GM23338 (cell line): ENCODE results near the gene ZNF366. TPM values are rescaled to one million over a fixed set of nuclear protein-coding genes. Genes with fewer than 3 reads are reported as not detected.
A peak's percentile ranks its signal among the peaks of the same experiment; 100 is the strongest.

Source experiments
- ATAC-seq: fragments of 200-7000 bp; cut with Tn5 transposase; 3 replicates; pipeline ENCODE4 v1.9.1; 2020
- DNase-seq: peaks from one replicate; pipeline ENCODE4 v3.0.0-alpha.2; 2015; ENCODE audit warnings: low spot score
- H2AFZ ChIP-seq: fragments of 200-600 bp; sonication (generic); 2 replicates; pipeline ENCODE4 v1.8.0; 2016; ENCODE audit warnings: antibody characterized with exemption, mild to moderate bottlenecking, moderate library complexity
- H3F3A ChIP-seq: fragments of 200-600 bp; sonication (generic); replicated peaks from 2 replicates; pipeline ENCODE4 v1.8.0; 2017; ENCODE audit warnings: antibody characterized with exemption, mixed run types, low read depth
- H3K27ac ChIP-seq: fragments of 200-600 bp; sonication (generic); 2 replicates; pipeline ENCODE4 v1.6.1; 2016; ENCODE audit warnings: low read depth
- H3K27me3 ChIP-seq: fragments of 200-600 bp; sonication (generic); 2 replicates; pipeline ENCODE4 v1.8.0; 2016; ENCODE audit warnings: mild to moderate bottlenecking, mixed run types, moderate library complexity; ENCODE audit not compliant: insufficient read depth
- H3K36me3 ChIP-seq: fragments of 200-600 bp; sonication (generic); 2 replicates; pipeline ENCODE4 v1.8.0; 2016; ENCODE audit warnings: mild to moderate bottlenecking; ENCODE audit not compliant: insufficient read depth
- H3K4me1 ChIP-seq: fragments of 200-600 bp; sonication (generic); 2 replicates; pipeline ENCODE4 v1.8.0; 2016; ENCODE audit warnings: mild to moderate bottlenecking, moderate library complexity; ENCODE audit not compliant: insufficient read depth
- H3K4me2 ChIP-seq: fragments of 200-600 bp; sonication (generic); 2 replicates; pipeline ENCODE4 v1.7.1; 2017; ENCODE audit warnings: mixed run types
- H3K4me3 ChIP-seq: fragments of 200-600 bp; sonication (generic); 2 replicates; pipeline ENCODE4 v1.6.1; 2016; ENCODE audit warnings: mixed run types
- H3K79me2 ChIP-seq: fragments of 200-600 bp; sonication (generic); replicated peaks from 2 replicates; pipeline ENCODE4 v1.8.0; 2017; ENCODE audit warnings: mild to moderate bottlenecking; ENCODE audit not compliant: insufficient read depth
- H3K9me2 ChIP-seq: fragments of 200-600 bp; sonication (generic); 2 replicates; pipeline ENCODE4 v1.8.0; 2017; ENCODE audit not compliant: insufficient read depth
- H4K20me1 ChIP-seq: fragments of 200-600 bp; sonication (generic); replicated peaks from 2 replicates; pipeline ENCODE4 v1.8.0; 2017; ENCODE audit warnings: mild to moderate bottlenecking; ENCODE audit not compliant: insufficient read depth
- H3K27ac Mint-ChIP-seq: 2 replicates; pipeline ENCODE4 v1.8.0; 2020; ENCODE audit warnings: inconsistent platforms, mild to moderate bottlenecking, moderate library complexity, mixed read lengths
- H3K27me3 Mint-ChIP-seq: 3 replicates; pipeline ENCODE4 v1.8.0; 2022; ENCODE audit warnings: low read depth, mild to moderate bottlenecking, moderate library complexity, mixed read lengths, inconsistent platforms; ENCODE audit not compliant: insufficient read depth, poor library complexity
- H3K36me3 Mint-ChIP-seq: 3 replicates; pipeline ENCODE4 v1.8.0; 2021; ENCODE audit warnings: low read depth, mild to moderate bottlenecking, inconsistent platforms, moderate library complexity, mixed read lengths
- H3K4me1 Mint-ChIP-seq: 3 replicates; pipeline ENCODE4 v1.8.0; 2020; ENCODE audit warnings: mild to moderate bottlenecking, inconsistent platforms, mixed read lengths
- H3K4me3 Mint-ChIP-seq: 3 replicates; pipeline ENCODE4 v1.8.0; 2021; ENCODE audit warnings: moderate library complexity, mild to moderate bottlenecking, inconsistent platforms, mixed read lengths
- H3K9me3 Mint-ChIP-seq: 3 replicates; pipeline ENCODE4 v1.8.0; 2020; ENCODE audit warnings: moderate library complexity, mild to moderate bottlenecking, inconsistent platforms, mixed read lengths
- ETS1 ChIP-seq: IDR thresholded peaks from 2 replicates; pipeline ENCODE4 v1.6.1; 2016; ENCODE audit warnings: antibody characterized with exemption
- EZH2 ChIP-seq: fragments of 200-600 bp; sonication (generic); IDR thresholded peaks from one replicate; pipeline ENCODE4 v1.8.0; 2017; ENCODE audit warnings: antibody characterized with exemption, mild to moderate bottlenecking, low read depth; ENCODE audit not compliant: unreplicated experiment
- EZH2phosphoT487 ChIP-seq: fragments of 200-600 bp; sonication (generic); IDR thresholded peaks from one replicate; pipeline ENCODE4 v1.8.1; 2018; ENCODE audit warnings: antibody characterized with exemption; ENCODE audit not compliant: unreplicated experiment
- JUNB ChIP-seq: IDR thresholded peaks from one replicate; pipeline ENCODE4 v1.6.1; 2016; ENCODE audit warnings: antibody characterized with exemption; ENCODE audit not compliant: unreplicated experiment
- NANOG ChIP-seq: IDR thresholded peaks from 2 replicates; pipeline ENCODE4 v1.6.1; 2016; ENCODE audit warnings: antibody characterized with exemption, borderline replicate concordance
- POLR2AphosphoS5 ChIP-seq: IDR thresholded peaks from 2 replicates; pipeline ENCODE4 v1.6.1; 2016; ENCODE audit warnings: antibody characterized with exemption, low read depth
- STAT1 ChIP-seq: IDR thresholded peaks from one replicate; pipeline ENCODE4 v1.6.1; 2016; ENCODE audit warnings: antibody characterized with exemption; ENCODE audit not compliant: unreplicated experiment
- ZNF114 ChIP-seq: fragments of 250-450 bp; sonication (Bioruptor Pico); IDR thresholded peaks from 2 replicates; pipeline ENCODE4 v1.5.0; 2020; ENCODE audit warnings: mild to moderate bottlenecking, moderate library complexity
- ZNF331 ChIP-seq: fragments of 250-450 bp; sonication (Bioruptor Pico); IDR thresholded peaks from 2 replicates; pipeline ENCODE4 v1.5.0; 2020; ENCODE audit warnings: low read depth, mild to moderate bottlenecking, moderate library complexity
- ZNF462 ChIP-seq: fragments of 250-450 bp; sonication (Bioruptor Pico); IDR thresholded peaks from 2 replicates; pipeline ENCODE4 v1.5.0; 2020; ENCODE audit warnings: mild to moderate bottlenecking, moderate library complexity
- polyA plus RNA-seq: library from polyadenylated mRNA; unstranded; fragments of >200 nt; fragmentation: Nextera tagmentation; extraction: Ambion mirVana; gene quantifications from 2 replicates; pipeline ENCODE4 v1.2.1, GENCODE V29; 2016
- total RNA-seq: library from RNA; depleted of rRNA; stranded (reverse); fragments of >200 nt; shearing (Covaris generic); gene quantifications from 2 replicates; pipeline ENCODE4 v1.2.3, GENCODE V29; 2014
- TF ChIP-seq, protein P1 (sequence below), 2 experiments: fragments of 200-600 bp in 1 of 2; sonication (generic) in 1 of 2; conservative IDR thresholded peaks; 2 replicates each; pipeline versions ENCODE4 v1.5.1 to v1.6.1; 2016 to 2017; ENCODE audit warnings: antibody characterized with exemption in 2 of 2, low read depth in 2 of 2, mild to moderate bottlenecking in 2 of 2, moderate library complexity in 1 of 2

The ZNF366 gene
- total and polyA plus RNA-seq, 2 experiments from 2014 or later: not detected

- Histone ChIP-seq H3K27ac (no peak overlapping the region), H3K9me2 (no peaks in the 10 kb centered on the region), H3K4me1 (peaks cover 12% of the 10 kb centered on the region), H3K79me2 (no peaks in the 10 kb centered on the region), H3K4me2 (no peak overlapping the region), H3K36me3 (no peaks in the 10 kb centered on the region), H2AFZ (peak overlapping the region; percentile 79; the same call in 1 of the 2 replicates), H3K4me3 (no peak overlapping the region), H4K20me1 (no peaks in the 10 kb centered on the region), H3K27me3 (no peaks in the 10 kb centered on the region), H3F3A (no peaks in the 10 kb centered on the region)
- peaks cover 11% of the 10 kb centered on the region for H3K4me1 Mint-ChIP-seq
- H3K9me3 Mint-ChIP-seq: no peaks in the 10 kb centered on the region; the same call in 2 of the 3 replicates
- no peak for DNase-seq
- no peak for ATAC-seq
- no peaks in the 10 kb centered on the region for H3K27me3 Mint-ChIP-seq
- no peak overlapping the region for H3K4me3 Mint-ChIP-seq
- TF ChIP-seq ETS1: no peak
- TF ChIP-seq NANOG: no peak
- TF ChIP-seq EZH2: no peak
- TF ChIP-seq JUNB: no peak
- no peak for TF ChIP-seq POLR2AphosphoS5
- H3K27ac Mint-ChIP-seq: no peak overlapping the region
- H3K36me3 Mint-ChIP-seq: no peaks in the 10 kb centered on the region
Observed at GRCh38 chr5:72480841-72481240, 26.4 kb downstream of the ZNF366 start.

- Histone ChIP-seq H3K4me1 (peaks cover 3% of the 10 kb centered on the region; the same call in 1 of the 2 replicates), H3K4me3 (no peak overlapping the region), H4K20me1 (no peaks in the 10 kb centered on the region), H3K27ac (no peak overlapping the region), H2AFZ (peak overlapping the region; percentile 8; the same call in 1 of the 2 replicates), H3K4me2 (no peak overlapping the region), H3K36me3 (no peaks in the 10 kb centered on the region), H3K9me2 (no peaks in the 10 kb centered on the region), H3K27me3 (no peaks in the 10 kb centered on the region), H3K79me2 (no peaks in the 10 kb centered on the region), H3F3A (no peaks in the 10 kb centered on the region)
- TF ChIP-seq STAT1 (no peak), NANOG (no peak), POLR2AphosphoS5 (no peak), ZNF331 (no peak), ZNF462 (CRISPR knock-in tag) (no peak), ZNF114 (CRISPR knock-in tag) (no peak), EZH2phosphoT487 (no peak), EZH2 (no peak)
- TF ChIP-seq, protein P1, sequence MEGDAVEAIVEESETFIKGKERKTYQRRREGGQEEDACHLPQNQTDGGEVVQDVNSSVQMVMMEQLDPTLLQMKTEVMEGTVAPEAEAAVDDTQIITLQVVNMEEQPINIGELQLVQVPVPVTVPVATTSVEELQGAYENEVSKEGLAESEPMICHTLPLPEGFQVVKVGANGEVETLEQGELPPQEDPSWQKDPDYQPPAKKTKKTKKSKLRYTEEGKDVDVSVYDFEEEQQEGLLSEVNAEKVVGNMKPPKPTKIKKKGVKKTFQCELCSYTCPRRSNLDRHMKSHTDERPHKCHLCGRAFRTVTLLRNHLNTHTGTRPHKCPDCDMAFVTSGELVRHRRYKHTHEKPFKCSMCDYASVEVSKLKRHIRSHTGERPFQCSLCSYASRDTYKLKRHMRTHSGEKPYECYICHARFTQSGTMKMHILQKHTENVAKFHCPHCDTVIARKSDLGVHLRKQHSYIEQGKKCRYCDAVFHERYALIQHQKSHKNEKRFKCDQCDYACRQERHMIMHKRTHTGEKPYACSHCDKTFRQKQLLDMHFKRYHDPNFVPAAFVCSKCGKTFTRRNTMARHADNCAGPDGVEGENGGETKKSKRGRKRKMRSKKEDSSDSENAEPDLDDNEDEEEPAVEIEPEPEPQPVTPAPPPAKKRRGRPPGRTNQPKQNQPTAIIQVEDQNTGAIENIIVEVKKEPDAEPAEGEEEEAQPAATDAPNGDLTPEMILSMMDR (conservative IDR thresholded peaks at IDR 0.05; ENCODE audit: low read depth in 2 of 2): no peak
- no peaks in the 10 kb centered on the region for H3K36me3 Mint-ChIP-seq
- H3K27ac Mint-ChIP-seq: no peak overlapping the region
- H3K9me3 Mint-ChIP-seq: no peaks in the 10 kb centered on the region; the same call in 2 of the 3 replicates
- H3K4me1 Mint-ChIP-seq: peaks cover 3% of the 10 kb centered on the region; the same call in 2 of the 3 replicates
- DNase-seq: no peak
- H3K27me3 Mint-ChIP-seq: no peaks in the 10 kb centered on the region
- no peak overlapping the region for H3K4me3 Mint-ChIP-seq
- ATAC-seq: no peak
Observed at GRCh38 chr5:72479921-72480320, 27.3 kb downstream of the ZNF366 start.
